ENCODE results near the gene SCEL. TPM values are rescaled to one million over a fixed set of nuclear protein-coding genes. Genes with fewer than 3 reads are reported as not detected.
A peak's percentile ranks its signal among the peaks of the same experiment; 100 is the strongest.
"Not testable (repeated sequence)": the region's sequence is repeated elsewhere in the genome, so short reads cannot be mapped to it uniquely, and the experiment has no call there.

Gene SCEL
- total RNA-seq, 1 experiment from 2014 or later = not detected

DNA sequence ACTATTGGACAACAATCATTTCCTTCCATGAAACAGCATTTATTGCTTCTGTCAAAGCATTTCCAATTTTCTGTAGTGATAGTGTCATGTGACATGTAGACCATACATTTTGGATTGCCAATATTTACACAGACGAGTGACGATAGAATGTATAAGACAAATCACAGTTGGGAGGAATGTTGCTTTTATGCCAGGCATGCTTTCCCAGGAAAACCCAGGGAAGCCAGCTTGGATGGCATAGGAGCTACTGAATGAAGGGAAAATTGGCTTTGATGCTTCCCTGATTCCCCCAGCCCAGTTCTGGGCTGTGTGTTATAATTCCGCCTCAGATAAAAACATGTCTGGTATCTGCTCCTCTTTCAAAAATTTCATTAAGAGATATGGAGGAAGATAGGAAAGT, 22.5 kb downstream of the SCEL start:
- no peak for DNase-seq (ENCODE audit: low read depth)

DNA sequence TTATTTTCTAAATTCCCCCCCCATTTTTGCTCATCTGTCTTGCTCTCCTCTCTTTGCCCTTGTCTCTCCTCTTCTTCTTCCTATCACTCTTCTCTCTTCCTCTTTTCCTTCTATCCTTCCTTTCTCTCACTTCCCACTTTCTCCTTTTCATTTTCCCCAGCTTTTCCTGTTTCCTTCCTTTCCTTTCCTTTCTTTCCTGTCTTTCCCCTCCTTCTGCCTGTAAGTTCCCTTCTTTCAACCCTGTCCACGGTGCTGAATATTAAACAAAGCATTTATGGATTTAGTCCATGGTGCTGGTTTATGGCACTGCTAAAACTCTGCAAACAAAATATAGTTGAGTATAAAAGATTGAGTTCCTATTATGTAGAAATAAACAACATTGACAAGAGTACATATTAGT, 27.6 kb downstream of the SCEL start:
- DNase-seq (ENCODE audit: low read depth) = peak; percentile 12

DNA sequence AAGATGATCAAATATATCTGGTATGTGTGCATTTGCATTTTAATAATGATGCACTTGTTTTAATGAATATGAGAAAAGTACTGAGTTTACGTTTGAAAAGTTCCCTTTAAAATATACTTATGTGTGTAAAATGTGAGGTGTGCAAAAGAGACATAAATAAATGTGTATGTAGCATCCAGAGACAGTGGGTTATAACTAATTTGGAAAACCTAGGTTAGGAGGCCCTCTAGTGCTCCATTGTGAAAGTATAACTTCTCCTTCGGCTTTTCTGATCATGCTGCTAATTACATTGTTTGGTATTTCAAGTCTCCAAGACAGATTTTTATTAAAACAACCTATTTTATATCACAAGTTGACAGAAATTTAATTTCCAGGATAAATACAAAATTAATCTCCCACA, 30.1 kb downstream of the SCEL start:
- peak; percentile 26 for DNase-seq (ENCODE audit: low read depth)

DNA sequence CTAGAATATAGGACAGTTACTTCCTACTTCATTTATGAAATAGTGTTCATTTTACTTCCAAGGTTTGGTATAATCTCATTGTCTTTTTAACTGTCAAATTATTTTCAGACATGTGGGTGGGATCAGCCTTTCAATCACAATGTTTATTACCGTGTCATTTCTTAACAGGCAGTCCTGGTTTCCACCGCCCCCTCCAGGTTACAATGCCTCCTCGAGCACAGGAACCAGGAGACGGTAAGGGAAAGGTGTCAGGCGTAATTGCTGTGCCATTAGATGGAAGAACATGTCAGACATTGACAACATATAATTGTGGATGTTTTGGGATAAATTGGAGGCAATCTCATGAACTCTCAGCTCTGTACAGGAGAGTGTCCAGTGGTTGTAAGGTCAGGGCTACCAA, 36.5 kb downstream of the SCEL start:
- DNase-seq (ENCODE audit: low read depth) = no peak

DNA sequence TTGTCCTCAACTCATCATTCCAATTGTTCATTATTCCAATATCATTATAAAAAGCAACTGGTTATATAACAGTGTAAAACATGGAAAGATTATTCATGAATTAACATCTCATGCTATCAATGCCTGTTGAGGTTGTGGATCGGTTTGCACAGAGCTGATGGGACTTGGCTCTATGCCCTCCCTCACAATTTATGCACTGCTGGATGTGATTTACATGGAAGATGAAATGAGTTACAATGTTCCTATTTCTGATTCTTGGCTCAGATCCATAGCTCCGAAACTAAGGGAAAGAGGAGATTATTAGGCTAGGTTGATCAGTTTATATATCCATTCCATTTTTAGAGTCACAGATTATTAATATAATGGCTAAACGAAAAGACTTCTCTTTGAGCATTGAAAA, 38.6 kb downstream of the SCEL start:
- no peak for DNase-seq (ENCODE audit: low read depth)

DNA sequence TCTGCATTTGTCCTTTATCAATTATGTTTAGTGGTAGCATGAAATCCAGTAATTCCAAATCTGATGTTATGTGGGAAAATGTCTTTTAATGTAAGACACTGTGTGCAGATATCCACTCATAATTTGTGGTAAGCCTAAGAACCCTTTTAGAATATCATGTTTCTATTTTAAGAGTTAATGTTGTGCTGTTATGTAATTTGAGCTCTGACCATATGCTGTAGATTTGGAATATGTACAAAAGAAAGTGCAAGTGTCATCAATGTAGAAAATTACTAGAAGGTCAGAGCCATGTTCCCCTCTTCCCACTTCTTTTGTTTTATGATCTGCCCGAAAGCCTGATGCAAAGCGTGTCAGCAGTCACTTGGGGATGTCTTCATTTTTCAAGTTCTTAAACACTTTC, 44.5 kb downstream of the SCEL start:
- DNase-seq (ENCODE audit: low read depth) = no peak

DNA sequence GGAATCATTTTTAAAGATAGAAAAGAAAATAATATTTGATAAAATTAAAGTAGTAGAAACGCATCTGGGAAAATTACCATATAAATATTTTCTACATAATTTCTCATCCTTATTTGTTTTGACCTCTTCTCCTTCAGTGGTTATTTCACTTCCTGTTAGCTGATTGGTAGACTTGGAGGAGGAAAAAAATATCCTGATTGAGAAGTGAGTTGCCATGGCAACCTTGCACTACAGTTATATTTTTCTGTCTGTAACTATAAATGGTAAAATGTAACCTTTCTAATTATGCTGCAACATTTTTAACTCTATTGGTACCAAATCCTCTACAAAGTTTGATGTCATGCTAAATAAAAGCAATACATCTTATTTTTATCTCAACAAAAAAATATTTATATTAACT, 45.2 kb downstream of the SCEL start:
- DNase-seq (ENCODE audit: low read depth) = no peak

DNA sequence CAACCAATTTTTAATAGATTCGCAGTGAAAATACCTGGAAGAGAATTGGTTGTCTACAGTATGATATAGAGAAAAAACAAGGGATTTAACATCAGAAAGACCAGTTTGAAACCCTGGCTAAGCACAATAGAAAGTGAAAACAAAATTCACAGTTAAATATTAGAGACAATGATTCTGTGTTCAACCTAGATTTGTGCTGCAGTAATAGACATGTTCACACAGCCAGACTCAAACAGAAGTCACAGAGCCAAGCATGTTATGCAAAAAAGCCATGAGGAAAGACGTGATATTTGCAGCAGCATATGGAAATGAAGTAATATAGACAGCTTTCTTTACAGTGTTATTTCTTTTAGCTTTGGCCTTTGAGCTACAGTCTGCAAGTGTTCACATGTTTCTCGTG, 48.1 kb downstream of the SCEL start:
- DNase-seq (ENCODE audit: low read depth) = no peak

DNA sequence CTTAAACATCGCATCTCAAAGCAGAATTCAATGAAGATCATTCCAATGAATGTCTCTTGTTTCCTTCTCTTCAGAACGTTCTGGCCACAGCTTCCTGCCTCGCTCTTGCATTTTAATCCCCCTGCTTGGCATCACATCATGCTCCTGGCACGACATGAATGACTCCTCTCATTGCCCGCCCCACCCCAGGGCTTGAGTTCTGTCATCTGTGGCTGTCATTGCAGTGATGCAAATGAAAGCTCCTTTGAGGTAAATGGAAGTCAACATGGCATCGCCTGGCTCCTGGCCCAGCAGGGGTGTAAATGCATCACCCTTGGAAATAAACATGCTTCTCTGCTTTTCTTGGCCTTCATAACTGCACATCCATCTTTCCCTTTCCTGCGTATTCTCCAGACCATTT, 48.6 kb downstream of the SCEL start:
- peak; percentile 83 for DNase-seq (ENCODE audit: low read depth)

DNA sequence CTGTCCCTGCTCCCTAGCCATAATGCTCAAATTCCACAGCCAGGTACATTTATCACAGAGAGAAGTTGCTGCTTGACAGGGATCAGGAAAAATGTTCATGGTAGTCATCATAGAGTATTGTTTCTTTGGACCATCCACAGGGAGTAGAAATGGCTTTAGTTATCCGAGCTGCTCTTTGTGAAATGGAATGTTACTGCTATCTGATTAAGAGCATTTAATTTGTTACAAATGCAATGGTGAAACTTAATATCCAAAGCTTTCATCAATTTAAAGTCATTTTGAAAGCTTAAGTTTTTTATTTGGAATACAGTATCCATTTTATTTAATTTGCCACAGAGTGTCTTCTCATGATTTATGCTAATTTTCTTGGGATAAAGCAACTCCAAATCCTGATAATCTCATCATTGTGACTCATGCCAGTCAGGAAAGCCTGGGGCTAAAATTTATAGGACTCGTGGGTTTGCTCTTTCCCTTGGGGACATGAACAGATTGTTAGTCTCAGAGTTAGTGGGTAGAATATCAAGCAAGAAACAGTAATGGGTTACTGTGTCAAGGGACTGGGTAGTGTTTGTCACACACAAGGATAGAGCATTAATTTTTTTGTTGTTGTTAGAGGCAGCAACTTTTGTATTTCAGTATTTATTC, 59.8 kb downstream of the SCEL start:
- no peak for DNase-seq (ENCODE audit: low read depth)

DNA sequence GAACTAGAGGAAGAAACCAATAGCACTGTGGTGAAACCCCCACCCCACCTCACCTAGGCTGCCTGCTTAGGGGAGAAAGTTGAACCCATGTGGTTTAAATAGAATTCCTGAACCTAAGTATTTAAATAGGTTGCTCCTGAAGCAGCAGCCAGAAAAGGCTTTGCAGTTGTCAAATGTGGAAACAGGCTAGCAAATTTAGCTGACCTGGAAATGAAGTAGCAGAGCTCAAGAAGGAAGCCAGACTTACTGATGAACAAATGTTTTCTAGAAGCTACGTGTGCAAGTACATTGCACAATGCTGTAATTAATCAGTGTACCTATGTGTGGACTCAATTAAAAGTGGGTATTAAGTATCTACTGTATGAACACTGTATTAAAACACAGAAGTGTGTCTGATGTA, 61.3 kb downstream of the SCEL start:
- no peak for DNase-seq (ENCODE audit: low read depth)

DNA sequence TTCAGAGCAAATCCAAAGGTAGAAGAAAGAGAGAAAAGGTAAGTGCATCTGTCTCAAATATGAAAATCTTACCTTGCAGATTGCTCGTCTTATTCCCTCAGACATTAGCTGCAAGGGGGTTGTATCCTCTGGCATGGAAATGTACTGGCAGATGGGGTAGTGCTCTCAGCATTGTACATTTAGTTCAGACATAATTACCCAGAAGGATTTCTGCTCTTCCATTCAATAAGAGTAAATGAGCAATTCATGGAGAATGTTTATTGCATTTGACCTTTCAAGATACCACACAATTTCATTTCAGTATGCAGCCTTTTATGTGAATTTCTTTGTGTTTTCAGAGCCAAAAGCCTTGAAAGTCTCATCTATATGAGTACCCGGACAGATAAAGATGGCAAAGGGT, 63.8 kb downstream of the SCEL start:
- DNase-seq (ENCODE audit: low read depth) = no peak

DNA sequence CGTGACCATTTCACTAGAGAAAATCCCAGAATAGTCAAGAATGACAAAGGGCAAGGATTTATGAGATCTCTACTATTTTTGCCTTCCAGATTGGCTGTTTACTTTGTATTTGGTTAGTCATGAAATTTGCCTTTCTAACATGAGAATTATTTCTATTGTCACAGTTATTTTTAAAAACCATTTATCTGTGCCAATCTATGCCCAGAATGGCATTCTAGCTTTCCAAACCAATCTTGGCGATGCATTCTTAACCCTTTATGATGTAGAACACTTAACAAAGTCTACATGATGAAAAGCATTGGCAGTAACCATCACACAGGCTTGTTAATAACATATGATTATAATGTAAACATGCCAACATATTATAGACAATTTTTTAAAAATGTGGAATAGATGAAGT, 65.2 kb downstream of the SCEL start:
- DNase-seq (ENCODE audit: low read depth) = no peak

DNA sequence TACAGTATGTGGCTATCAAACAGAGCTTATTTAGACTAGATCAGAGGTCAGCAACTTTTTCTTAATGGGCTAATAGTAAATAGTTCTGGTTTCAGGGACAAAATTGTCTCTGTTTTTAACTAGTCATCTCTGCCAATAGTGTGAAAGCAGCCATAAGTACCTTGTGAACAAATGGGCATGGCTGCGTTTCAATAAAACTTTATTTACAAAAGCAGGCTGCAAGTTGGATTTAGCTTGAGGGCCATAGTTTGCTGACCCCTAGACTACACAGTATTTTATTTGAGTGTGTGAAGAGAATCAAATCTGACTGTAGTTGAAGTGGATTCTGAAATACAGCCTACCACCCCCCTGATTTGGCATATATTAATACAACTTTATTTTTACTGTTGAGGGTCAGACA, 75.6 kb downstream of the SCEL start:
- no peak for DNase-seq (ENCODE audit: low read depth)

DNA sequence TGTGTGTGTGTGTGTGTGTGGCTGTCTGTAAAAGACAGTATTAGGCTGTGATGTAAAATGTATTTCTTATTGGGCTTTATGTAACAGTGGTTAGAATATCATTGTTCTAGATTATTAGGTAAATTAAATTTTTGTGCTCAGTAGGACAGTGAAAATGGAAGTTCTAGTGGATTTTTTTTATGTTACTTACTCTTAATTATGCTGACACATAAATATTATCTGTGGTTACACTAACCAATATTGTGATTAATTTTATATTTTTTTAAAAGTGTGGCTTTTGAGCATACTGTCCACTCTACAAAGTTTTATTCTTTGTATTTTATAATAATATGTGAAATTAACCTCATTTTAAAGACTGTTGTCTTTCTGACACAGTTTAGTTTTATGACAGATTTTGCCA, 80.5 kb downstream of the SCEL start:
- no peak for DNase-seq (ENCODE audit: low read depth)

DNA sequence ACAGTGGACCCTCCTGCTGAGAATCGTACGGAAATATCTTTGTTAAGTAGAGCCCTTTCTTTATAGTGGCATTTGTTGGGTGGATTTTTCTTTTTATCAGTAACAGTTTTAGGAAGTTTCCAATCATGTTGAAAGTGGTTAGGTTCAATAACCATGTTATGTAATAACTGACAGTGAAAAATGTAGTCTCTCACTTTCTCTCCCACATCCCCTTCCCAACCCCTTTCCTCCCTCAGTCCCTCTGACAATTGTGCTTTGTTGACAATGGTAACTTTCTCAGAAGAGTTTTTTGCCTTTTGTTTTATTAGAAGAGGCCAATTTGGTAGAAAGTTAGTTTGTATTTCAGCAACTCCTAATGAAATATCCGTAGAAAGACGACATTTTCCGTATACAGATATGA, 84.1 kb downstream of the SCEL start:
- no peak for DNase-seq (ENCODE audit: low read depth)

DNA sequence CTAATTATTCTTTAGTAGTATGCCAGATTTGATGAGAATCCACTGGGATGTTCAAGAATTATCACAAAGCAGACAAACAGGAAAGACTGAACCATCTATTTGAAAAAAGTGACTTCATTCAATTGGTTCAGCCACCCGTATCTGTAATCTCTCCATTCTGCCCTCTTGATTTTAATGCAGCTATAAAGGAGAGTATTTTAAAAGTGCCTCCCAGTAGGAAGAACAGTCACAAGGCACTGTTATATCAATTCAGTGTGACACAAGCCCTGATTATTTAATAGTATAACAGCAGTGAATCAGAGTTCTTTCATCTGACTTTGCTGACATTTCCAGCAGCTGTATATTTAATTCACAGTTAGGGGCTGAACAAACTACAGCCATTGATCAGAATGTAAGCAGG, 84.6 kb downstream of the SCEL start:
- DNase-seq (ENCODE audit: low read depth) = no peak

DNA sequence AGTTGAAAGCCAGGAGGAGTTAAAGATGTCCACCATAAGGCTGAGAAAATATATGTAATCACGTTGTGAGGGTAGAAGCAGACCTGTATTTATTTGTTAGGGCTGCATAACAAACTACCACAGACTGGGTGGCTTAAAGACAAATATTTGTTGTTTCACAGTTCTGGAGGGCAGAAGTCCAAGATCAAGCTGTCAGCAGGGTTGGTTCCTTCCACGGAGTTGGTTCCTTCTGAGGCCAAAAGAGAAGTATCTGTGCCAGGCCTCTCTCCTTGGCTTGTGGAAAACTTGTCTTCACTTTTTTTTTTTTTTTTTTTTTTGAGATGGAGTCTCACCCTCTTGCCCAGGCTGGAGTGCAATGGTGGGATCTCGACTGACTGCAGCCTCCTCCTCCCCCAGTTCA, 88.3 kb downstream of the SCEL start:
- DNase-seq (ENCODE audit: low read depth) = no peak

DNA sequence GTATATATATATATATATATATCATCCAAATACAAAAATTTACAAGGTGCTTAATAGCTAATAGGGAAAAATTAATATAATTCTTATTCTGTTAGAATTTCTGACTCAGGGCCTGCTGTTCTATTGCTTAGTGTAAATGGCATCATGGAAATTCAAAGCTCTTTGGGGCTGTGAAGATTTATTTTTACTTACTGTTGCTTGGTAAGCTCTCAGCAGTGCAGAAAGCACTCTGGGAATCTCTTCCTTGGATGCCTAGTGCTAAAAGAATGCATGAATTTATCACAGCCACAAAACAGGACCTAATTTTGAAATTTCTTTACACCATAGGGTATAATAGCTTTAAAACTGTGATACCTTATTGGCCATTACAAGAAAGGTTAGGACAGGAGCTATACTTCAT, 92.7 kb downstream of the SCEL start:
- no peak for DNase-seq (ENCODE audit: low read depth)

DNA sequence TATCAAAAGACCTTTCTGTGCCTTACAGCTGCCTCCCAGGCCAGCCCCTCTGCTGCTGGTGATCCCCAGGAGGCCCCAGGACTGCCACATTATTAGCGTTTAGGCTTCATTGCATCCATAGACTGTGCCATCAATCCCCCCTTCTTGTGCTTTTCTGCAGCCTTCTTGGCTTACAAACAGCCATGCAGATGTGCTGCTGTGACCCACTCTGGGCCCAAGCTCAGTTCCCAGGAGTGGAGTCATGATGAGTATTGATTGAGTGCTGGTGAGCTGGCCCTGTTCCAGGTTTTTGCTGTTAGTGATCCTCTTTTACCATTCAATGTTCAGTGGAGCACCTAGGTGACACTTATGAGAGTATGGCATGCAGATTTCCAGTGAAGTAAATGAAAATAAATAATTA, 102.1 kb downstream of the SCEL start:
- DNase-seq (ENCODE audit: low read depth) = no peak

DNA sequence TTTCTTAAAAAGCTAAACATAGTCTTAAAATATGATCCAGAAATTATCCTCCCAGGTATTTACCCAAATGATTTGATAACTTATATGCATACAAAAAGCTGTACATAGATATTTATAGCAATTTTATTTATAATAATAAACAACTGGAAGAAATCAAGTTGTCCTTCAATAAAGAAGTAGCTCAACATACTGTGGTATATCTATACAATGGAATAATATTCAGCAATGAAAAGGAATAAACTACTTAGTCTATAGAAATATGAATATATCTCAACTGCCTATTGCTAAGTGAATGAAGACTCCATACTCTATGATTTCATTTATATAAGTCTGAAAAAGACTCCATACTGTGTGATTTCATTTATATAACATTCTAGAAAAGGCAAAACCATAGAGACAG, 114.9 kb downstream of the SCEL start:
- DNase-seq (ENCODE audit: low read depth) = no peak

DNA sequence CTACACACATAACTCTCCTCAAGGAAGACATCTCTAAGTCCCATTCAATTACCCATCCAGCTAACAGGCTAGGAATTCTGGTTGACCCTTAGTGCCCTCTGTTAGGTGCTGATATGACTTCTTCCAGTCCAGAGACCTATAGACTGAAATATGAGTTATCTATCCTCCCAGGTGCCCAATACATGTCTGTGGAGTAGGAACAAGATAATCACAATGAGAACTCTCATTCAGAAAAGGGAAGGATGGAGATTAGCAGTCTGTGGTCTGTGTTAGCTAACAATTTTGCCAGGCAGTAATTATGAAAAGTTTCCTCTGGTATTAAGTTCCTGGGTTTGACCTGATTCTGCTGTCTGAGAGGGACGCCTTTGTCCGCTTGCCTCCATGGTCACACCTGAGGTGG, 117.8 kb downstream of the SCEL start:
- no peak for DNase-seq (ENCODE audit: low read depth)

DNA sequence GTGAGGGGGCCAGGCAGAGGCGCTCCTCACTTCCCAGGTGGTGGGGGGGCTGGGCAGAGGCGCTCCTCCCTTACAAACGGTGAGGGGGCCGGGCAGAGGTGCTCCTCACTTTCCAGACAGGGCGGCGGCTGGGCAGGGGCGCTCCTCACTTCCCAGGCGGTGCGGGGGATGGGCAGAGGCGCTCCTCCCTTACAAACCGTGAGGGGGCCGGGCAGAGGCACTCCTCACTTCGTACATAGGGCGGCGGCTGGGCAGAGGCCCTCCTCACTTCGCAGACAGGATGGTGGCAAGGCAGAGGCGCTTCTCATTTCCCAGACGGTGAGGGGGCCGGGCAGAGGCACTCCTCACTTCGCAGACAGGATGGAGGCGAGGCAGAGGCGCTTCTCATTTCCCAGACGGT, 124.5 kb downstream of the SCEL start:
- not testable (repeated sequence) for DNase-seq (ENCODE audit: low read depth)

DNA sequence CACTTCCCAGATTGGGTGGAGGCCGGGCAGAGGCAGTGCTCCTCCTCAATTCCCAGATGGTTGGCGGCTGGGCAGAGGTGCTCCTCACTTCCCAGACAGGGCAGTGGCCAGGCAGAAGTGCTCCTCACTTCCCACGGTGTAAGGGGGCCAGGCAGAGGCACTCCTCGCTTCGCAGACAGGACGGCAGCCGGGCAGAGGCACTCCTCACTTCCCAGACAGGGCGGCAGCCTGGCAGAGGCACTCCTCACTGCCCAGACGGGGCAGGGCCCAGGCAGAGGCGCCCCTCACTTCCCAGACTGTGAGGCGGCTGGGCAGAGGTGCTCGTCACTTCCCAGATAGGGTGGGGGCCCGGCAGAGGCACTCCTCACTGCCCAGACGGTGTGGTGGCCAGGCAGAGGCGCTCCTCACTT, 125.3 kb downstream of the SCEL start:
- DNase-seq (ENCODE audit: low read depth) = no peak
